HepG2 (cell line): ENCODE results near the gene ACO1. TPM values are rescaled to one million over a fixed set of nuclear protein-coding genes. Genes with fewer than 3 reads are reported as not detected.

Experiments
- HHEX ChIP-seq: IDR thresholded peaks from 2 replicates; pipeline ENCODE4 v1.6.1; 2016; ENCODE audit warnings: control low read depth
- HNF4A ChIP-seq: sonication (generic); formaldehyde crosslinking; IDR thresholded peaks from 2 replicates; pipeline ENCODE4 v1.4.0; 2020; ENCODE audit warnings: missing genetic modification reagents
- IRF9 ChIP-seq: sonication (generic); formaldehyde crosslinking; IDR thresholded peaks from 2 replicates; pipeline ENCODE4 v1.8.0; 2022; ENCODE audit warnings: missing genetic modification reagents, mild to moderate bottlenecking, borderline replicate concordance
- KAT8 ChIP-seq: IDR thresholded peaks from 2 replicates; pipeline ENCODE4 v1.6.1; 2016; ENCODE audit warnings: missing genetic modification reagents, missing compliant biosample characterization
- KMT2B ChIP-seq: IDR thresholded peaks from 2 replicates; pipeline ENCODE4 v1.6.1; 2016; ENCODE audit warnings: missing genetic modification reagents, missing compliant biosample characterization
- PCBP1 ChIP-seq: fragments of 200-400 bp; formaldehyde crosslinking; IDR thresholded peaks from 2 replicates; pipeline ENCODE4 v1.6.1; 2017; ENCODE audit warnings: mild to moderate bottlenecking, low read depth, low read length, borderline replicate concordance
- RARG ChIP-seq: sonication (generic); formaldehyde crosslinking; IDR thresholded peaks from 2 replicates; pipeline ENCODE4 v1.4.0; 2020; ENCODE audit warnings: low read depth, mild to moderate bottlenecking, missing genetic modification reagents
- RBM39 ChIP-seq: fragments of 200-400 bp; formaldehyde crosslinking; IDR thresholded peaks from one replicate; pipeline ENCODE4 v1.6.1; 2018; ENCODE audit warnings: antibody characterized with exemption, mild to moderate bottlenecking, low read depth, low read length; ENCODE audit not compliant: poor library complexity, severe bottlenecking
- SNRNP70 ChIP-seq: fragments of 200-400 bp; formaldehyde crosslinking; IDR thresholded peaks from 2 replicates; pipeline ENCODE4 v1.6.1; 2017; ENCODE audit warnings: mild to moderate bottlenecking, low read depth, low read length, moderate library complexity
- TBL1XR1 ChIP-seq: fragments of 150-350 bp; IDR thresholded peaks from 2 replicates; pipeline ENCODE4 v1.6.1; 2014; ENCODE audit warnings: borderline replicate concordance, low read length; ENCODE audit not compliant: partially characterized antibody
- ZBTB2 ChIP-seq: sonication (generic); formaldehyde crosslinking; IDR thresholded peaks from 2 replicates; pipeline ENCODE4 v1.8.0; 2022; ENCODE audit warnings: low read depth, missing genetic modification reagents
- ZBTB21 ChIP-seq: sonication (generic); formaldehyde crosslinking; IDR thresholded peaks from 2 replicates; pipeline ENCODE4 v1.4.0; 2020; ENCODE audit warnings: missing genetic modification reagents
- ZFP36 ChIP-seq: fragments of 150-350 bp; IDR thresholded peaks from 2 replicates; pipeline ENCODE4 v1.6.1; 2018; ENCODE audit warnings: borderline replicate concordance, low read length, low read depth; ENCODE audit not compliant: partially characterized antibody
- ZFP36L1 ChIP-seq: sonication (generic); formaldehyde crosslinking; IDR thresholded peaks from 2 replicates; pipeline ENCODE4 v1.8.0; 2022; ENCODE audit warnings: mild to moderate bottlenecking, missing genetic modification reagents, moderate library complexity
- ZNF138 ChIP-seq: sonication (generic); formaldehyde crosslinking; IDR thresholded peaks from 2 replicates; pipeline ENCODE4 v1.5.0; 2020; ENCODE audit warnings: mild to moderate bottlenecking, low read depth, missing genetic modification reagents
- ZNF232 ChIP-seq: sonication (generic); formaldehyde crosslinking; IDR thresholded peaks from 2 replicates; pipeline ENCODE4 v1.4.0; 2020; ENCODE audit warnings: missing genetic modification reagents, borderline replicate concordance
- ZNF264 ChIP-seq: sonication (generic); formaldehyde crosslinking; IDR thresholded peaks from 2 replicates; pipeline ENCODE4 v1.4.0; 2020; ENCODE audit warnings: missing genetic modification reagents
- ZNF576 ChIP-seq: sonication (generic); formaldehyde crosslinking; IDR thresholded peaks from 2 replicates; pipeline ENCODE4 v1.4.0; 2020; ENCODE audit warnings: mild to moderate bottlenecking, missing genetic modification reagents
- ZNF577 ChIP-seq: sonication (generic); formaldehyde crosslinking; IDR thresholded peaks from 2 replicates; pipeline ENCODE4 v1.4.0; 2020; ENCODE audit warnings: mild to moderate bottlenecking, low read depth, missing genetic modification reagents, borderline replicate concordance
- ZNF609 ChIP-seq: sonication (generic); formaldehyde crosslinking; IDR thresholded peaks from 2 replicates; pipeline ENCODE4 v1.4.0; 2020; ENCODE audit warnings: mild to moderate bottlenecking, missing genetic modification reagents, borderline replicate concordance
- ZNF883 ChIP-seq: sonication (generic); formaldehyde crosslinking; IDR thresholded peaks from 2 replicates; pipeline ENCODE4 v1.5.1; 2020; ENCODE audit warnings: mild to moderate bottlenecking, missing genetic modification reagents; ENCODE audit errors: not compliant biosample characterization
- polyA plus RNA-seq, 8 experiments: library from polyadenylated mRNA; depleted of rRNA in 3 of 8; stranded (reverse) in 7 of 8; unstranded in 1 of 8; fragments of >200 nt; fragmentation: Illumina TruSeq in 4 of 8; extraction: Trizol in 4 of 8; gene quantifications; 2 replicates each; pipeline versions ENCODE4 v1.2.1 to v1.2.3, GENCODE V29; 2011 to 2016; ENCODE audit warnings: low read depth in 4 of 8, missing spikeins in 1 of 8, mixed read lengths in 1 of 8; ENCODE audit not compliant: insufficient read depth in 1 of 8
- total RNA-seq, 5 experiments: library from RNA; depleted of rRNA; stranded (reverse); fragments of >200 nt; fragmentation: Illumina TruSeq; extraction: Trizol; gene quantifications; 2 replicates each; pipeline ENCODE4 v1.2.3, GENCODE V29; 2016; ENCODE audit warnings: low read depth in 1 of 5

Gene ACO1
- total and polyA plus RNA-seq, 2 of the 13 experiments (the other 11 are each of a cell fraction or from before 2014, with no cell fraction given), result 20.1 to 48.2 TPM

GRCh38 chr9:32384364-32385151 is at the start of gene ACO1 (continued):
- TF ChIP-seq ZNF609 (CRISPR knock-in tag) (peak; percentile 59), ZBTB2 (CRISPR knock-in tag) (peak; percentile 95), ZNF883 (CRISPR knock-in tag) (peak; percentile 90), HHEX (CRISPR knock-in tag) (no peak), IRF9 (peak; percentile 84; the same call in 1 of the 2 replicates), SNRNP70 (no peak), ZFP36 (no peak), ZNF576 (CRISPR knock-in tag) (no peak), ZNF138 (0 out of 2 replicates have a peak, but pooled peaks have one; percentile 71), TBL1XR1 (no peak), ZNF232 (CRISPR knock-in tag) (peak; percentile 59; the same call in 1 of the 2 replicates), KAT8 (CRISPR knock-in tag) (peak; percentile 35; the same call in 1 of the 2 replicates), RARG (CRISPR knock-in tag) (no peak), ZNF264 (CRISPR knock-in tag) (no peak), HNF4A (CRISPR knock-in tag) (peak; percentile 87), ZBTB21 (CRISPR knock-in tag) (no peak), ZNF577 (CRISPR knock-in tag) (0 out of 2 replicates have a peak, but pooled peaks have one; percentile 52), KMT2B (CRISPR knock-in tag) (peak; percentile 52; the same call in 1 of the 2 replicates), ZFP36L1 (CRISPR knock-in tag) (no peak), RBM39 (peak; percentile 49), PCBP1 (no peak)
